SIG-M5 treated with dmso at 0.1 percent for 504 hours (cell line): ENCODE data around the gene PRDM16.

Experiments
- DNase-seq: peaks from one replicate; lab custom pipeline; 2025; ENCODE audit not compliant: unreplicated experiment; lab: John Stamatoyannopoulos, UW

PRDM16 gene

GRCh38 chr1:3478187-3478586, 409.2 kb downstream of the PRDM16 start:
- DNase-seq = no peak

GRCh38 chr1:3479511-3480368, 410.7 kb downstream of the PRDM16 start:
- DNase-seq = no peak

GRCh38 chr1:3480369-3480719, 411.3 kb downstream of the PRDM16 start:
- no peak for DNase-seq

DNA sequence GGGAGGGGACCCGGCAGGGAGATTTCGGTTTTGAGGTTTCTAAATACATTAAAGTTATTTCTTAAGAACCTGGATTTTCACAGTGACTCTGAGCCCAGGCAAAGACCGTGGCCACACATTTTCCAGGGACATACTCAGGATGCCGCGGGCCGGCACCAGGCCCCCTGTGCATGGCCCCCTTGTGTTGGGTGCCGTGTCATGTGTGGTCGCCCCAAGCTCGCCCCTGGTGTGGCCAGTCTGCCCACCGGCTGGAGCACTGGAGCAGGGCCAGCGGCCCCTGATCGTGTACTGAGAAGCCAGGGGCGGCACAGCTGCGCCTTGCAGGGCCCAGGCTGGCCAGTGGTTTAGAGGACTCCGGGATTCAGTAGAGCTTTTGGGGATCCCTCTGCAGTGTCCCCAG, 412.0 kb downstream of the PRDM16 start:
- DNase-seq = no peak

DNA sequence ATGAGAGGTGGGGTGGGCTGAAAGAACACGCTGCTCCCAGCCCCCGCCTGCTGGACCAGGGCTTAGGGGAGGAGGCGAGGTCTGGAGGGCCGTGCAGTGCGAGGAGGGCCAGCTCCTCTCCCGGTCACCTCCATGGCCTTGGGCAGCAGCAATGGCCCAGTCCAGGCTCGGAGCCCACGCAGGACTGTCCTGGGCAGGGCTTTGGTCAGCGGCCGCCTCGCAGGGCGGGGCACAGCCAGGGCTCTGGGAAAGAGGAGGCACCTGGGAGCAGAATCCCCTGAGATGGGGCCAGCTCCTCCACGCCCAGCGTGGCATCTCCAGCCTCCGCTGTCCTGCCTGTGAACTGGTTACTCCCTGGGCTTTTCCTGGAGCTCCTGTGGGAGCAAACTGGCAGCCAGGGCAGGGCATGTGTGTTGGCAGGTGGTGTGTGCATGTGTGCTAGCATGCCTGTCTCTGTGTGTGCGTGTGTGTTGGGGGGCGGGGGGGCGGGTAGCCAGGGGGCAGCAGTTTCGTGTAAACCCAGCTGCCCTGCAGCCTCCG, 412.9 kb downstream of the PRDM16 start:
- no peak for DNase-seq

DNA sequence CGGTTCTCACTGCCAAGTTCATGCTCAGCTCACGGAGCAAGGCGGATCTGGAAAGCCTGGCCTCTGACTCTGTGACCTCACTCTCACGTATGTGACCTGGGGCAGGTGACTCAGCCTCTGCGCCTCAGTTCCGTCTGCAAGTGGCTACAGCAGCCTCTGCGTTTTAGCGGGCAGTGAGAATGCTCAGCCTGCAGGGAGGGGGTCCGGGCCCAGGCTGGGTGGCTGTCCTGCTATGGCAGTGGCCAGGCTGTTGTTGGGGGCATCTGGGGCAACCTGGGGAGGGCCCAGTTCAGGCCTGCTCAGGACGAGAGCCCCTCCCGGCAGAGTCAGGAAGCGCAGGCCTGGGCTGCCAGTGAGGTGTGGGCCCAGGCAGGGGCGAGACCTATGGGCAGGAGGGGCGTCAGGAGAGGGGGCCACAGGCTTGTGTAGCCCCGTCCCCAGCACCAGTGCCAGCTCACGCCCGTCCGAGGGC, 413.4 kb downstream of the PRDM16 start:
- DNase-seq = peak; percentile 28

DNA sequence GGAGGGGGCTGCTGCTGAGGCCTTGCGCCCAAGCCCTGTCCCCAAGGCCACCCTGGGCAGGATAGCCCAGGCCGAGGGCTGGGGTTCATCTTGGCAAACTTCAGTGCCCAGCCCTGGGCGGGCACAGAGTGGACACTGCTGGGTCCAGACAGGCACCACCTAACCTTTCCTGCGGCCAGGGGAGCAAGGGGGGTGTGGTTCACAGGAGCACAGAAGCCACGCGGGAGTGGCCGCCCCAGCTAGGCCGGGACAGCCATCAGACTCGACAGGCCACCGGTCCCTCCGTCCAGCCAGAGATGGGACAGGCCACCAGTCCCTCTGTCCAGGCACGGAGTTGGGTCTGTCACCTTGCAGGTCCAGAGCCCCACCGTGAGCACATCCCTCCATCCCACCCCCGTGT, 414.4 kb downstream of the PRDM16 start:
- DNase-seq = no peak

GRCh38 chr1:3483801-3484444, 414.9 kb downstream of the PRDM16 start:
- peak; percentile 6 for DNase-seq

- DNase-seq = no peak
Measured at GRCh38 chr1:3485016-3485415, 416.0 kb downstream of the PRDM16 start.
